ENCODE measurements around the gene KDM8.

GRCh38 chr16:27179500-27180072 is 23.7 kb upstream of the KDM8 start:
- no peak for TF ChIP-seq POLR2A (IDR thresholded peaks at IDR 0.05)
- TF ChIP-seq, protein P1, sequence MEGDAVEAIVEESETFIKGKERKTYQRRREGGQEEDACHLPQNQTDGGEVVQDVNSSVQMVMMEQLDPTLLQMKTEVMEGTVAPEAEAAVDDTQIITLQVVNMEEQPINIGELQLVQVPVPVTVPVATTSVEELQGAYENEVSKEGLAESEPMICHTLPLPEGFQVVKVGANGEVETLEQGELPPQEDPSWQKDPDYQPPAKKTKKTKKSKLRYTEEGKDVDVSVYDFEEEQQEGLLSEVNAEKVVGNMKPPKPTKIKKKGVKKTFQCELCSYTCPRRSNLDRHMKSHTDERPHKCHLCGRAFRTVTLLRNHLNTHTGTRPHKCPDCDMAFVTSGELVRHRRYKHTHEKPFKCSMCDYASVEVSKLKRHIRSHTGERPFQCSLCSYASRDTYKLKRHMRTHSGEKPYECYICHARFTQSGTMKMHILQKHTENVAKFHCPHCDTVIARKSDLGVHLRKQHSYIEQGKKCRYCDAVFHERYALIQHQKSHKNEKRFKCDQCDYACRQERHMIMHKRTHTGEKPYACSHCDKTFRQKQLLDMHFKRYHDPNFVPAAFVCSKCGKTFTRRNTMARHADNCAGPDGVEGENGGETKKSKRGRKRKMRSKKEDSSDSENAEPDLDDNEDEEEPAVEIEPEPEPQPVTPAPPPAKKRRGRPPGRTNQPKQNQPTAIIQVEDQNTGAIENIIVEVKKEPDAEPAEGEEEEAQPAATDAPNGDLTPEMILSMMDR (IDR thresholded peaks at IDR 0.05): peak; percentile 94 to 99 (median 97)
